HT1080 (cell line): ENCODE measurements around the gene FBXL17. TPM values are rescaled to one million over a fixed set of nuclear protein-coding genes. Genes with fewer than 3 reads are reported as not detected.
"Not testable (repeated sequence)": the region's sequence is repeated elsewhere in the genome, so short reads cannot be mapped to it uniquely, and the experiment has no call there.

Source experiments
- DNase-seq: peaks from one replicate; pipeline ENCODE4 v3.0.0-alpha.2; 2015; ENCODE audit warnings: low read depth
- total RNA-seq: library from RNA; depleted of rRNA; stranded (reverse); fragments of >200 nt; shearing (Covaris generic); gene quantifications from 2 replicates; pipeline ENCODE4 v1.2.3, GENCODE V29; 2014

Gene FBXL17
- total RNA-seq, 1 experiment from 2014 or later: 6.6 TPM

DNA sequence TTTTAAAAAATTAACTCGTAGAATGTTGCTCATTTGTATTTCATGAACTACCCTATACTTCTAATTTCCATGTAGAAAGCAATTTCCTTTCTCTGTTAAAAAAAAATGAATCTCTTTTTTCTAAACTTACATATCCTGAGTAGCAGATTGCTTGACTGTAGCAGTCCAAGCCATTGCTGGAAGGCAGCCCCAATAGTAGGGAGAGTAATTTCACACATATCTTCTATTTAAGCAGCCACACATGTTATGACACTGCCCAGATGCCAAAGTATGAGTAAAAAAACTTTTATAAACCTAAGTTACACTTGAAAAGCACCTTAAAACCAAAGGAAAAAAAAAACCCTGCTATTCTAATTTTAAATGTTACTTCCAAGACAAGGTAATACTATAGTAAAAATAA is 69.6 kb downstream of the FBXL17 start:
- no peak for DNase-seq

DNA sequence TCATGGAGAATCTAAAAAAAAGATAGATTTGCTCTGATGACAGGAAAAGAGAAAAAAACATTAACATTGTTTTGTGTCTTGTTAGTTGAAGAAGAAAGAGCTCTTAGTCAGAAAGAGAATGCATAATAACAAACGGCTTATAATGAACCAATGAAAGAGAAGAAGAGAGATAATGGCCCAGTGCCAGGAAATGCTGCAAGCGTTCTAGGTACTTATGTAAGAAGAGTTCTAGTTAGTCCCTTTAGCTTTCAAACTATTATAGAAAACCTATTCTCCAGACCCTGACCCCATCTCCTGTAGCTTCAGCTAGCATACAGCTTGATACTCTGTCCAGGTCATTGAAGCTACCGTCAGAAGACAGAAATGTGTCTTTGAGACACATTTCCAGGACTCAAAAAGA is 70.2 kb downstream of the FBXL17 start:
- DNase-seq: no peak

DNA sequence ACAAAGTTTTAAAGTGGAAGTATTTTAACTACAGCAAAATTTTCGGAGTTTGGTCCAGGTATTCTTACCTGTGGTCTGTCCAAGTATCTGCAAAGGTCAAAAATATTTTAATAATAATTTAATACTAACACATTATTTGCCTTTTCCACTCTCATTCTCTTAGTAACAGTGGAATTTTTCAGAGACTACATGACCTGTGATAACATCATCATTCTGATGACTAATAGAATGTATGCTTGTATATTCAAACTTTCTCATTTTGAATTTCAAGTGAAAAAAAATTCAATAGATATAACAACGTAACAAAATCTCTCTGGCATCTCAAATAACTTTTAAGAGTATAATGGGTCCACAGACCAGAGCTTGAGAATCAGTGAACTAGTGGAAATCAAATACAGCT is 78.3 kb downstream of the FBXL17 start:
- DNase-seq: no peak

DNA sequence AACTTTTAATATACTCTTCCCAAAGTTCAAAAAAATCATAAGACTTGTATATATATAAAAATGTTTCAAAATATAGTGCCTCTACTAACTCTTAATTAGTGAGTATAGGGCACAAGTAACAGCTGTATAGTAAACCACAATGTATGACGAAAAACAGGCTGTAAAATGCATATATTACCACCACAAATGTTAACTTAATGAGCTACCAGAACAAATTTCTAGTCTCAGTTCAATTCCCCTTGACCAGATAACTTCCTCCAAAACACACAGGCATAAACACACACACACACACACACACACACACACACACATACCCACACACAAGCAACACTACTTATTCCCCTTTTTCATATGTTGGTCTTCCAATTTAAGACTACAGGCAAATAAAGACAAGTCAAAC is 78.8 kb downstream of the FBXL17 start:
- no peak for DNase-seq

DNA sequence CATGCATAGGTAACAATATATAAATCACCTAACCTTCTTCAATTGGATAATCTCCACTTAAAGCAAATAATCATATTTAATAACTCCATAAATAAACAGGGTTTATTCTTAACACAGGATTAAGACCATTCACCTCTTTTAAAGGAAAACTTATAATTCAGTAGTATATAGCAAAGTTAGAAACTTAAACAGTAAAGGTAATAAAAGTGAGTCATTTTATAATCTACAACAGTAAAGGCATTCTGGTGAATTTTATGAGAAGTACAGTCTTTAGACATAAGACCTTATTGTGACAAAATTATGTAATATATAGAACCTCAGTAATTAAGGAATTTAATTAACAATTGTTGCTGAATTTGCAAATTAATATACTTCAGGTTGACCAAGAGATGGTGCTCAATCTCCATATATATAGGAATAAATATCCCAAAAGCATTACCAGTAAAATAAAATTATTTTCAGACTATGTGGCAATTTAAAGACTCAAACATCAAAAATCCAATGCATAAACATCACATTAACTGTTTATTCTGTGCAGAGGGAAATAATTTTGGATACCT is 84.8 kb downstream of the FBXL17 start:
- DNase-seq: no peak

DNA sequence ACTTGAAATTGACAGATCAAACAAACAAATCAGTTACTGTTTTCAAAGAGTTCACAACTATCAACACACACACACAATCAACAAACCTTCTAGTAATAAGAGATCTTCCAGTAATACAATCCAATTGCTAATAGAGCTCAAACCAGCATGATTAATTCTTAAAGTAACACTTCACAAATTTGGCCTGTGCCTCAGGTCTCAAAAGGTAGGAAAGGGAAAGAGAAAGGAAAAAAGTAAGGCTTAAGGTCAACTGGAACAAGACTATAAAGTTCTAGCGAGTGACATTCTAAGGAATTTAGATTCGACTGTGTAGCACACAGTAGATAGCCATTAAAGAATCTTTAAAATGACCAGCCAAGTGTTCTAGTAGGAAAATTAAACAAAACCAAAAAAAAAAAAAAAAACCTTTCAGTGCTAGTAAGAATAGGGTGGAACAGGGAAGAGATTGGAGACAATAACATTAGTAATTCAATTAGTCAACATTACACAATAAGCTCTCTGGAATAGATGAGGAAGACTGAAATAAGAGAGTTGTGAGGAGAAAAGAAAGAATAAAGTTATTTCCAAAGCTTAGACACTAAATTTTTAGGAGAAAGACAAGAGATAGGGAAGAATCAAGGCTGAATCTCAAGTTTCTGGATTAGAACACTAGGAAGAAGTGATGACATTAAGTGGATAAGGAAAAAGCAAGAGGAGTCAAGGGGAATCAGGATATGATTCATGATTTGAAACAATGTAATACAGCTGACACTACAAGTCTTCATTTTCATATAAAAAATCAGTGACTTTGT is 86.1 kb downstream of the FBXL17 start:
- peak; percentile 61 for DNase-seq

DNA sequence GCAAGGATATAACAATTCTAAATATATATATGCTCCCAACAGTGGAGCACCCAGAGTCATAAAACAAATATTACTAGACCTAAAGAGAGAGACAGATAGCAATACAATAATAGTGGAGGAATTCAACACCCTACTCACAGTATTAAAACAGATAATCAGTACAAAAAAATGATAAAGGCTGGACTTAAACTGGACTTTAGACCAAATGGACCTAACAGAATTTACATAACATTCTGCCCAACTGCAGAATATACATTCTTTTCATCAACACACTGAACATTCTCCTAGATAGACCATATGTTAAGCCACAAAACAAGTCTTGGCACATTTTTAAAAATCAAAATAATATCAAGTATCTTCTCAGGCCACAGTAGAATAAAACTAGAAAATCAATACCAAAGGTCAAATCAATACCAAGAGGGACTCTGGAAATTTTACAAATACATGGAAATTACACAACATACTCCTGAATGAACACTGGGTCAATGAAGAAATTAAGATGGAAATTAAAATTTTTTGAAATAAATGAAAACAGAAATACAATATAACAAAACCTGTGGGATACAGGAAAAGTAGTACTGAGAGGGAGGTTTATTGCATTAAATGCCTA is 100.8 kb downstream of the FBXL17 start:
- no peak for DNase-seq

DNA sequence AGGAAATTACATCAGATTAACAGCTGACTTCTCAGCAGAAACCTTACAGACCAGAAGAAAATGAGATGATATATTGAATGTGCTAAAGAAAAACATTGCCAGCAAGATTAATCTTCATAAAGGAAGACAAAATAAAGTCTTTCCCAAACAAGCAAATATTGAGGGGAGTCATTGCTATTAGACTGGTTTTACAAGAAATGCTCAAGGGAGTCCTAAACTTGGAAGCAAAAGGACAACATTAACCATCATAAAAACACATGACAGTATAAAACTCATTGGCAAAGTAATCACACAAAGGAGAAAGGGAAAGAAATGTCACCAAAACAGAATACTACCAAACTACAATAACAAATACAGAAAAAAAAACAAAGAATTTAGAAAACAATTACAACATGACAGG is 101.7 kb downstream of the FBXL17 start:
- no peak for DNase-seq

DNA sequence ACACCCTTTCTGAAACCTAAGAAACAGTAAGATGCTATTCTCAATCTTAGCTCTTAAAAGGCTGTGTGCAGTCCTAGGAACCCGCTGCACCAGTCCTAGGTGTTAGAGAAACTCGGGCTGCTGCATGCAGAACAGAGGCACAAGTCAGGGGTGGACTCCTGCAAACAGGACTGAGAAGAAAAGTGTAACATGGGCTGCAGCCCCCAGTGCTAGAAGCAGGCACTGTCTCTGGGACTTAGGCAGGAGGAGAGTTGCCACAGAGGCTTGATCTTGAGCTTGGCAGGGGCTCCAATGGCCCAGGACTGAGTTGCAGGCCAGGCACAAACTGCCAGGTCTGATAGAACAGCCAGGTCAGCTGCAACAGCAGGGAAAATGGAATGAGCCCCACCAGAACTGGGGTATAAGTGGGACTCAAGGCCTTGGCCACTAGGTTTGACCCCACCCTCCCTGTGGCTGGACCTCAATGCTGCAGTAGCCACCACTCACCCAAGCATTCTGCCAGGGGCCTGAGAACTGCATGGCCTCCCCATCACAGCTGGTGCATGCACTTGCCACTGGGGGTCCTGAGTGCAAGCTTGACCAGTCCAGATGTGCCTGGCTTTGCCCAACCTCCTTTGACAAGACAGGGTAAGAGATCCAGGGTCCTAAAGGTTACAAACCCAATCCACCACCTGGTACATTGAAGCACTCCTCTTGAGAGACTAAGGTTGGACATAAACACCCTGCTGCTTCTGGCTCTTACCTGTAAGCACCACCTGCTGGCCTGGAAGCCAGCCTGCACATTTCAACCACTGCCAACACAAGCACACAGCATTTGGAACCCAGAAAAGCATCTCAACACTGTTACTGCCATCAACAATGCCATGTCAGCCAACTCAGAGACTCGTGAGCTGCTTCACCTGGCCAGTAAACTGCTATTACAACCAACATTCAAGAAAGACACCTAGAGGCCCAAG is 103.3 kb downstream of the FBXL17 start:
- DNase-seq: no peak

DNA sequence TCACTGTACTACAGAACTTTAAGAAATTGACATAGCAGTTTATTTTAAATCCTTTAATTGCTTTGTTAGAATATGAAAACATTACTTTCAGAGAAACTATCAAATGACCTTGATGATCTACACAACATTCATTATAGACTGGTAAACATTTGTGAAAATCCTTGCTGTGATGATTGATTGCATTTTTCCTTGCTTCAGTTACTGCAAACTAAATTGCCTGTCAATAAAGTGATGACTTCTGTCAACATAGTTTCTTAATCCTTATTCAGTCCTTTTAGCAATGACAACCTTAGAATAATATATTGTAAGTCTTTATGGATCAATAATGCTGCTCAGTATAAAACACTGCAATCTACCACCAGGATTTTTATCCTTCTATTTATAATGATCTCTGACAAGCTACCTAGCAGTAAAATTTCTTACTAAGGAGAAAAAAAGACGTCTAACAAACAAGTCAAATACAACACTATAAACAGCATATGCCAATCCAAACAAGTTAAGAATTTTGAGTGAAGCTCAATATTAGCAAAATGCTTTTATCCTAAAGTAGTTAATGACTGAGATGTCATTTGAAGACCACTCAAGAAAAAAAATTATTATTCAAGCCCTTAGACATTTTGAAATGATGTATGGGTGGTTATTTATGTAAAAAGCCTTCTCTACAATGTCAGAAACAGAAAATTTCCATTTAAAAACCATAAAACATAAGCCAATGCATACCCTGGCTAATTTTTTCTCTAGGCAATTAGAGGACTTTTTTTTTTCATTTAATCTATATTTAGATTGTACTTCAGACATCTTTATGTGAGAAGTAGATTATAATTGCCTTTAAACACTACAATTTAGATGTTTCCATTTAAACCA is 105.5 kb downstream of the FBXL17 start:
- no peak for DNase-seq

DNA sequence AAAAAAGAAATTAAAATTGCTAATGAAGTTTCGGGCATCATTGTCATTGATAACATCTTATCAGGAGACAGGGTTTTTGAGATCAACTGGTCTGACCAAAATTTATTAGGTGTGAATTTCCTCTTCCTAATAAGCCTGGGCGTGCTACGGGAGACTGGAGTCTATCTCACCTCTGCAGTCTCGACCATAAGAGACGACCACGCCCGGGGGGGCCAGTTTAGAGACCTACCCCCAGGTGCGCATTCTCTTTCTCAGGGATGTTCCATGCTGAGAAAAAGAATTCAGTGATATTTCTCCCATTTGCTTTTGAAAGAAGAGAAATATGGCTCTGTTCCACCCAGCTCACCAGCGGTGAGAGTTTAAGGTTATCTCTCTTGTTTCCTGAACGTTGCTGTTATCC is 107.8 kb downstream of the FBXL17 start:
- DNase-seq: not testable (repeated sequence)

DNA sequence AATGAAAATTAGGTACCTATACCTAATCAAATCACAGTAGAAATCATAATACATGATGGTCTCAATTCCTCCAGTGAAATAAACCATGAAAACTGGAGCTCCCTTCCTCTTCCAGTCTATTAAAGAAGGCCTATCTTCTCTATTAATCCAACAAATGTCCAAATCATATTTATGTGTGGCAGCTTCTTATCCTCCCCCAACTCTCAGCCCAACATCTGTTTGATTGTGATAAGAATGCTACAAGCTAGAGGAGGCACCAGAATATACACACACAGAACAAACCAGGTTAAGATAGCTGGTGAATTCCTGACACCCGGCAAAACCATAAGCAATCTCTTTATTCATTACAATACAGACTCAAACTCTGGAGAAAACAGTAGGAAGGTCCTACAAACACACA is 110.8 kb downstream of the FBXL17 start:
- DNase-seq: no peak

DNA sequence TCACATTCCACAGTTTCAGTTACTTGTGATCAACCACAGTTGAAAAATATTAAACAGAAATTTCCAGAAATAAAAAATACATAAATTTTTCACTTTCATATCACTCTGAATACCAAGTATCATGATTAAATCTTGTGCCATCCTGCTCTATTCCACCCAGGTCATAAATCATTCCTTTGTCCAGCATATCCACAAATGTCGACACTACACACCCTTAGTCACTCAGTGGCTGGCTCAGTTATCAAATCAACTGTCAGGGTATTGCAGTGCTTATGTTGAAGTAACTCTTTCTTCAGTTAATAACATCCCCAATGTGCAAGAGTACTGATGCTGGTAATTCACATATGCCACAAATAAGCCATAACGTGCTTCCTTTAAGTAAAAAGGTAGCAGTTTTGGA is 115.7 kb downstream of the FBXL17 start:
- peak; percentile 36 for DNase-seq

DNA sequence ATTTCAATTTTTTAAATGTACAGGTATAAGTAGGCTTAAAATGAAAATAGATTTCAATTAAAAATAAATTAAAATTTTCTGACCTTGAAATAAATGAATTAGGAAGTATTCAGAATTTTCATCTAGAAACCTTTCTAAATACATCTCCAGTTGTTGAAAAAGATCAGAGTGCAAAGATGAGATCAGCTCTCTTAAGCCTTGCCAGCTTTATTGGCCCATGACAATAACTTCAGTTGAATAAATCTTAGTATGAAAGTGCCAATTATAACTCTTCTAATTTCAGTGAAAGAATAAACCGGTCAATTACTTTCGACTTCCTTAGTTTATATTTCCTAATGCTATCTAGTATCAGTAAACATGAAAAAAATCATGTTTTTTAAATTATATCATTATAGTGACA is 117.4 kb downstream of the FBXL17 start:
- no peak for DNase-seq

DNA sequence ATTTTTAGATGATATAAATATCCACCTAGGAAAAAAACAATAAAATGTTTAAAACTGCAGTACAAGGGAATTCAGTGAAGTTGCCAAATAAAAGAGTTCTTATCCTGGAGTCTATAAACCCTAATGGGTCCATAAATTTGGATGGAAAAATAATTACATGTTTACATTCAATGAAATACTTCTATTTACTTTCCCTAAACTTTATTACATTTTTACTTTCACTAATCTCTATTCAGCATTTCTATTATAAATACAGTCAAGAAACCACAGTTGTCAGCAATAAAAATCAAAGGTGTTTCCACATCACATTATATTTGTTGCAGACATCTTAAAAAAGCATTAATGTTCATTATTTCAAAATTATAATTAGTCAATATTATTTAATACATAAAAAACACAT is 118.6 kb downstream of the FBXL17 start:
- no peak for DNase-seq

DNA sequence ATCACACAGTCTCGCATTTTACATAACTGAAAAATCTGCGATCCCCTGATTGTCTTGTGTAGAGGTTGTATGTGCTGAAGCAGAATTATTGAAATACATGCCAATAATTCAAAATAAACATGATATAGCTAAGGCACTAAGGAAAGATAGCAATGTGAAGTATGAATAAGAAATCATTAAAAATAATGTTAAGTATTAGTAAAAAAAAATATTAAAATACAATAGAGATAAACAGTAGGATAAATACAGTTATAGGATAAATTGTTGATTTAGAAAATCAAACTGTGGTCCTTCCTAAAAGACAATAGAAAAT is 121.1 kb downstream of the FBXL17 start:
- no peak for DNase-seq

DNA sequence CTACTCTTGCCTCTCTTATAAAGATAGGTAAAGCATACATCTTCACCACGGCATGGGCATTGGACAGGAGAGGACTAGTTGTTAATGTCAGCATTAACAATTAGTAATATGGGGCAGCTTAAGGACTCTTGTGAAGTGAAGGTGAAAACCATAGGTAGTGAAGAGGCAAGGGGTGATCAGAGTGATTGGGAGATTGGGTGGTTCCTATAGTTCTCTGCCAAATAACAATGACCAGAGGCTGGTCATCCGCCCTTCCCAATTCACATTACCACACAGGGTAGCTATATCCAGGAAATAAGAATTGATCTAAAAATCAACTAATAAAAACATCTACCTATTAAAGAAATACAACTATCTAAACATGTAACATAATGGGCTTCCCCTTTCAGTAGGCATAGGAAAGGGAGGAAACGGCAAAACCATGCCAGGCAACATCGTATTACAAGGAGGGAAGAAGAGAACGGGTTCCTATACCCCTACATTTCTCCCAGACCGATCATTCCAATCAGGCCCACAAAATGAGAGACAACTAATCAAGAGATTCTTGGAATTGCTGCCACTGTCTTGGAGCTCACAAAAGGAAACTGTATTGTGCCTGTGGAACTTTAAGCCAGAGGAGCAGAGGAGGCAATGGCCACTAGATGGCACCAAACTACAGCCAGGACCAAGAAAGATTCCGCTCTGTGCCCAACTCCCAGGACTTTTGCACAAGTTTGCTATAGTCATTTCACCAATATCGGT is 121.6 kb downstream of the FBXL17 start:
- peak; percentile 74 for DNase-seq

DNA sequence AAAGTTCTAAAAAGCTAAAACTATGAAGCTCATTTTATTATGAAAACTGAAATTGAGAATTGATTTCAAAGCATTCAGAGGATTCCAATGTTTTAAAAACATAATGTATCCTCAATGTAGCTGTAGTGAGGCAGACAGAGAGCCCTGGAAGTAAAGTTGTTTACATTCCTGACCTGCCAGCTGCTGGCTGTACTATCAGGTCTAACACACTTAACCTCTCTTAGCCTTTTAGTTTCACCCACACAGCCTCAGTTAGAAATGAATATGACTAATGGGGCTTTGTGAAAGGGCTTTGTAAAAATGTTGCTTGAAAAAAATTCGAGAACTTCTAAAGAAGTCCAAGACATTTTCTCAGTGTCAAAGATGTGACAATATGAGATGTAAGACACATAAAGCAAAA is 122.6 kb downstream of the FBXL17 start:
- no peak for DNase-seq

DNA sequence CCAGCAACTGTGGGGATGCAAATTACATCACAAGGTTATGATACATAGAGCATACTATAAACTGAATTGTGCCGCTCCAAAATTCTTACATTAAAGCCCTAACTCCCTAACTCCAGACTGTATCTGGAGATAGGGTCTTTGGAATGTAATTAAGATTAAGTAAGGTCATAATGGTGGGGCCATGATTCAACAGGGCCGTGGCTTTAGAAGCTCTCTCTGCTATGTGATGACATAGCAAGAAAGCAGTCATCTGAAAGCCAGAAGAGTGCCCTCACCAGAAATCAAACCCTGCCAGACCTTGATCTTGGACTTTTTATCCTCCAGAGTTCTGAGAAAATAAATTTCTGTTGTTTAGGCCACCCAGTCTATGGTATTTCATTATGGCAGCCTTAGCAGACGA is 123.9 kb downstream of the FBXL17 start:
- no peak for DNase-seq

DNA sequence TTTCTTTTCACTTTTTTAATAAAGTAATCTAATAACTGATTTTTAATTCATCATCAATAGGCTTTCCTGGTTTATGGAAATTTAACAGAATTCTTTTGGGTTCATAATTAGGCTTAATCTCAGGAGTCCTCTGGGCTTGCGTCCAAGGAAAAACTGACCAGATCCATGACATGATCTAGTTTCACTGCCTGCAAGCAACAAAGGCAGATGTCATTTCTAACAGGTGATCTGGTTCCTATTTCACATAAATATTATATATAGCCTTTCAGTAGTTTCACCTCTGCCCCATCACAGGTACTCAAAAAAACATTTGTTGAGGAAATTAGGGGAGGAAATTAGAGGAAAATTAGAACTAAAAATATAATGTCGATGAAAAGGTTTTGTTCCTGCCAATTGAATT is 126.4 kb downstream of the FBXL17 start:
- no peak for DNase-seq
